Fibroblast of gingiva (primary cell): Measurements from ENCODE around the gene RASAL1.
A peak's percentile ranks its signal among the peaks of the same experiment; 100 is the strongest.

ENCODE experiments used
- DNase-seq: peaks from one replicate; pipeline ENCODE4 v3.0.0-alpha.2; 2011; ENCODE audit warnings: low read depth

Gene RASAL1

DNA sequence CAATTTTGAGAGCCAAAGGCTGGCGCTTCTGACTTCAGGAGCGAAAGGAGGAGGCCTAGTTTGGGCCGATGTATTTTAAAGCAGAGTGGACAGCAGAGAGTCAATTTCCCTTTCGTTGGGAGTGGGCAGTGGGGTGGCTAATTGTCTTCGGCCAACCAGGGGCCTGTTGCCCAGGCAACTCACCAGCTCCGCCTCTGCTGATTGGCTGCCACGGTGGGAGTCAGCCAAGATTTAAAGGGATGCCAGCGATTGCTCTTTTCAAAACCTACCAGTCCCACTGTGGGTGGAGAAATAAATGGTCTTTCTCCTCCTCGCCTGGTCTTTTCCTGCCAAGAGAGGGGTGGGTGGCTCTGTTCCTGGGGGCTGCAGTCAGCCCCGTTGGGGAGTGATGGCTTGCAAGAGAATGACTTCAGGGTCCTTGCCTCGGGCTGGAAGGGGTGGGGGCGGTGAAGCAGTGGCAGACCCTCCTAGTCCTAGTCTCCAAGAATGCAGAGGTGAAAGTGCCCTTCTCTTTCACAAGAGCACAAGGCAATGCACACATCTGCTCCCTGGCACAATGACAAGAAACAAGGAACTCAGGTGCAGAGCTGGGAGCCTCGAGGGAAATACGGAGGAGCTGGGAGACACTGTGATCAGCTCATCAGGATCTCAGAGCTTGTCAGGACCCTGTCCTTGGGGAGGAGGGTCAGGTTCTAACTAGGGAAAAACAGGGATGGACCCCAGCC, 37.7 kb downstream of the RASAL1 start:
- DNase-seq: peak; percentile 34

- no peak for DNase-seq
Observed at GRCh38 chr12:113096675-113097461, 38.7 kb downstream of the RASAL1 start.

GRCh38 chr12:113095405-113095804, 40.2 kb downstream of the RASAL1 start:
- no peak for DNase-seq

GRCh38 chr12:113094738-113095137, 40.8 kb downstream of the RASAL1 start:
- DNase-seq: no peak

DNA sequence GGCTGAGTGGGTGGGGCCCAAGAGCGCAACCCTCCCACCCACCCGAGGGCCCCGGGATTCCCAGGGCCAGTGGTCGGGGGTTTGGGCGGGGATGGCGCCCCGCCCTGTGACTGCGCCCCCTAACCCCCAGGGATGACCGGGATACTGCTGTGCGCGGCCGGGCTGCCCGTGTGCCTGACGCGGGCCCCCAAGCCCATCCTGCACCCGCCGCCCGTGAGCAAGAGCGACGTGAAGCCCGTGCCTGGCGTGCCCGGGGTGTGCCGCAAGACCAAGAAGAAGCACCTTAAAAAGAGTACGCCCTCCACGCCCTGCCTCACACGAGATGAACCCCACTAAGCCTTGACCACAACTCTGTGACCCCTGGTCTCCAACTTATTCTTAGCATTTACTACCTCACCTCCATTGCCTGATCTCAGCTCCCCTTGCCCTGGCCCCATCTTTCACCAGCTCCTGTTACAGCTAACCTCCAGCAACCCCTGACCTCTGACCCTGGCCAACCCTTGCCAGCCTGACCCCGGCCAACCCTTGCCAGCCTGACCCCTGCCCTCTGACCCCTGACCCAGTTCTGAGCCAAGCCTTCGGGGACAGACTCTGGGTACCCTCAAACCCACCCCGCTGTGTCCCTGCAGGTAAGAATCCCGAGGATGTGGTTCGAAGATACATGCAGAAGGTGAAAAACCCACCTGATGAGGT, 42.0 kb downstream of the RASAL1 start:
- DNase-seq: no peak

DNA sequence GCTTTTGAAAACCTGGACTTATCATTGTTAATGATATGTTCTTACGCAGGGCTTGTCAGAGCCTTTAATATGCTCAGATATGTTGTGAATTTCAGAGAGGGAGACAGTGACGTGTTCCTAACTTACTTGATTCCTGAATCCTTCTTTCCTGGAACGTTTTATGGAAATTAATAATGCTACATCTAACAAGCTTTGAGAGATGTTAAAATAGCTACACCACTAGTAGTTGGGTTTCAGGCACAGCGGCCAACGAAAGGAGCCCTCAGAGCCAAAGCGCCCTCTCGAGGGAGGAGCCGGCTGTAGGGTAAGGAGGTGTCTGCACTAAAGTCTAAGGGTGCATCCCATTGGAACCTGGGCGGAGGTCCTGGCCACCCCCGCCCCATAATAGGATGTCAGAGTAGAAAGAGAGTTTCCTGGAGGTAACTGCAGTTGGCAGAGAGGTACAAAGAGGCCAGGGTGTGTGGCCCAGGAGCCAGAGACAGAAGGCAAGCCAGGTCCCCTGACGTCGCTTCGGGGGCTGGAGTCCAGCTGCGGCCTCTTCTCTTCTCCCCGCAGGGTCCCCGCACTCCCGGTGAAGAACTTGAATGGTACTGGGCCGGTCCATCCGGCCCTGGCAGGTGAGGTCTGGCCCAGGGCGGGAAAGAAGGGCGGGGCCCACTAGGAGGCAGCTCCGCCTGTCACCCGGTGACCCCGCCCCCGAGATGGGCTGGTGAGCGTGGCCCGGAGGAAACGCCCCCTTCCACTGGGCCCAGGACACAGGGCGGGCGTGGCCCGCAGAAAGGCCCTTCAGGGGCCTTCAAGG, 42.8 kb downstream of the RASAL1 start:
- DNase-seq: no peak

DNA sequence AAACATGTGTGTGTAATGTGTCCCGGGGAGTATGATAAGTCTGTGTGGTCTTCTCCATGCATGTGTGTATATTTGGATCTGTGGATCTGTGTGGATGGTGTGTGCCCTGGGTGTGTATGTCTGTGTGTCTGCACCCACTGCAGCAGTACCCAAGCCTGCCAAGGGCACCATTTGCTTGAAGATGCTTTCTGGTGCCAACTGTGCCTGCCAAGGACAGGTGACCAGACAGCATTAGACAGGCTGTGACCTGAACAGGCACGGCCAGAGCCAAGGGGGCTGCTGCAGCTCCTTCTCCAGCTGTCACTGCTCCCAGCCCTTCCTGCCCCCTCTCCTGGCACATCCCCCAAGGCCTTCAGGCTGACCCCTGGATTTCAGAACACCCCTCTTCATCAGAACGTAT, 44.1 kb downstream of the RASAL1 start:
- no peak for DNase-seq

DNA sequence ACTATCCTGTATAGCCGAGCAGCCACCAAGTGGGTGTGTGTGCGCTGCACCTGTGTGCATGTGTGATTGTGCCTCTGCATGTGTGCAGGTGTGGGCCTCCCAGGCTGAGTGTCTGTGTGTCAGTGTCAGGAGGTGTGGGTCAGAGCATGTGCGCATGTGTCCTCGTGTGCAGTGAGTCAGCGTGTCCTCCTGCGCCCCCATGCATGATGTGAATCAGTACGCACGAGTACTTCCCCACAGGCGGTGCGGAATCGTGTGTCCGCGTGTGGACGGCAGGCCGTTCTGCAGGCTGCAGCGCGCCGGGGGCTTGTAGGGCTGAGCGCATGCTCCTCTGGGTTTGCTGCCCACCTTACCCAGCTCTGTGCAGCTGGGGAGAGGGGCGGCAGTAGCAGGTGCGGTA, 44.8 kb downstream of the RASAL1 start:
- DNase-seq: no peak

DNA sequence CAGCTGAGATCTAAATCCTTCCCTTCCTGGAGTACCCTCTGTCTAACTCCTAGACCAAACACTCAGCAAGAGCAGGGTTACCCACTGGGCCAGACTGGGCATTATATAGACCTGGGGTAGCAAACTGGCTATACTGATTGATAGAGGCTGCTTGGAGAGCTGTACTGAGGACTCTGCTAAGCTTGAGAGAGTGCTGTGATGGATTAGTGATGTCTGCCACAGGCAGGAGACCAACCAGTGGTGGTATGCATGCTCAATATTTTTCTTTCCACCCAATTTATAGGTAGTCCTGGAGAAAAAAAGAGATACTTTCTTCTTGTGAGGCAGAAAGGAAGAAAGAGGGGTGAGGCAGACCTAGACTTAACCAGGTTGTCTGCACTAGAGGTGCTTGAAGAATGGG, 45.7 kb downstream of the RASAL1 start:
- DNase-seq: no peak

DNA sequence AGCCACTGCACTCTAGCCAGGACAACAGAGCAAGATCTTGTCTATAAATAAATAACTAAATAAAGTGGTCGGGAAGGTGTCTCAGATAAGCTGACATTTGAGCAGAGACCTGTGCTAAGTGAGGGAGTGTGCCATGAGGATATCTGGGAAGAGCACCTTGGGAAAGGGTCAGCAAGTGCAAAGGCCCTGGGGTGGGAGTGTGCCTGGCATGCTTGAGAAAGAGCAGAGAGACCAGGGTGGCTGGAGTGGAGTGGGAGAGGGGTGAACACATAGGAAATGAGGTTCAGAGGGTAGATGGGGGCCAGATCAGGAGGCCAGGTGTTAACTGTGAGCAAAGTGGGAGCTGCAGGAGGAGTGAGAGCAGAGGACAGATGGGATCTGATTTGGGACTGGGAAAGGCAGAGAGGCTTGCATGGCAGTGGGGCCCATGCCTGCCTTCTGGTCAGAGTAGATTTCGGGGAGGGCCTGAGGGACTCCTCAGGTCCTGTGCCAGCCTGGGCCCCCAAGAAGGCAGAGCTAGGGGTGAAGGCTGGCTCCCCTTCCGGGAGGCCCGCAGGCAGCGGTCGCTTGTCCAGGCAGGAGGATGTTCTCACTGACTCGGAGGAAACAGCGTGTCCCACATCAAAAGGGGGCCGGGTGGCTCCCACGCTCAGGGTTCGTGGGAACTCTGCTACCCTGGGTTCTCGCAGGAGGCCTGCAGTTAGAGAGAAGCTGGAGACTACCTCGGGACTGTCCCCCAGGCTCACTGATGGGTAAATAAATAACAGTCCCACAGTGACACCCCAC, 46.4 kb downstream of the RASAL1 start:
- no peak for DNase-seq

- no peak for DNase-seq
Observed at GRCh38 chr12:113088037-113088436, 47.5 kb downstream of the RASAL1 start.

GRCh38 chr12:113087193-113087592, 48.4 kb downstream of the RASAL1 start:
- DNase-seq: no peak

GRCh38 chr12:113086249-113087164, 49.1 kb downstream of the RASAL1 start:
- no peak for DNase-seq

GRCh38 chr12:113083863-113084435, 51.6 kb downstream of the RASAL1 start:
- no peak for DNase-seq

DNA sequence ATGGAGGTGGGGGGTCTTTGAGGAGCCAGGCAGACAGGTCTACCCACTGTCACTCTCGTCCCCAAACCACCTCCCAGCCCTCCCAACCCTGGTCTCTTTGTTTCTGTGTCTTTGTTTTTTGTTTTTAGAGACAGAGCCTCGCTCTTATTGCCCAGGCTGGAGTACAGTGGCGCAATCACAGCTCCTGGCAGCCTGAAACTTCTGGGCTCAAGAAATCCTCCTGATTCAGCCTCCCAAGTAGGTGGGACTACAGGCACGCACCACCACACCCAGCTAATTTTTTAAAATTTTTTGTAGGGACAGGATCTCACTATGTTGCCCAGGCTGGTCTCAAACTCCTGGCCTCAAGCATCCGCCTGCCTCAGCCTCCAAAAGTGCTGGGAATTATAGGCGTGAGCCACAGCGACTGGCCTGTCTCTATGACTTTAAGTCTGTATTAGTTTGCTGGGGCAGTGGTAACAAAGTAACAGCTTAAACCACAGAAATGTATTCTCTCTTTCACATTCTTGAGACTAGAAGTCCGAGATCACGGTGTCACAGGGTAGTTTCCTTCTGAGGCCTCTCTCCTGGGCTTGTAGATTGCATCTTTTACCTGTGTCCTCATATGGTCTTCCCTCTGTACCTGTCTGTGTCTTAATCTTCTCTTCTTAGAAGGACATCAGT, 52.9 kb downstream of the RASAL1 start:
- no peak for DNase-seq

DNA sequence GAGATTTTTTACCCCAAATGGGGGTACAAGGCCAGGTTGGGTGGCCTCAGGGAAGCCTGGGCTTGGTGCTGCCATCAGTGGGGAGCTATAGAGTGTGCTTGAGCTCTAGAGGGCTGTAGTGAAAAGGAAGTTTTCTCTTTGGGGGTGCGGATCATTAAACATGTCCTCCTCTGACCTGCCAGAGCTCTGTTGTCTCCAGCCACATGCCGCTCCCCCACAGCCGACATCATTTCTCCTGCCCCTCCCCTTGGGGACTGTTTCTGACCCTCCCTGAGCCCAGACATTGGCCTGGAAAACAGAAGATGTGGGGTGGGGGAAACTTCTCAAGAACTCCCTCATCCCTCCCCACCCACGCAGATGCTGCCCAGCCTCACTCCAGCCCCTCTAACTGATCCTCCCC, 53.7 kb downstream of the RASAL1 start:
- DNase-seq: no peak

- DNase-seq: no peak
Observed at GRCh38 chr12:113077859-113078255, 57.7 kb downstream of the RASAL1 start.

- no peak for DNase-seq
Observed at GRCh38 chr12:113077057-113077858, 58.3 kb downstream of the RASAL1 start.
